ENCODE data around the gene TMEM158.
A peak's percentile ranks its signal among the peaks of the same experiment; 100 is the strongest.

The TMEM158 gene

GRCh38 chr3:45204136-45204535, 22.0 kb downstream of the TMEM158 start:
- Histone ChIP-seq H3K4me3 (ENCODE audit: extremely low read depth, insufficient read depth, low read length, poor library complexity, severe bottlenecking) (no peak overlapping the region), H3K36me3 (ENCODE audit: control insufficient read depth, insufficient read depth, low read length) (no peaks in the 10 kb centered on the region), H3K4me1 (ENCODE audit: control insufficient read depth, insufficient read depth, low read length, poor library complexity, severe bottlenecking) (peaks cover 28% of the 10 kb centered on the region), H3K27ac (ENCODE audit: low read depth, low read length, severe bottlenecking) (no peak overlapping the region), H3K9me3 (ENCODE audit: control insufficient read depth, low read length) (no peaks in the 10 kb centered on the region)
- 43 to 70% methylated on average over 1 to 2 of the region's 3 CpGs for WGBS, 2 experiments (ENCODE audit: insufficient coverage in 2 of 2)

DNA sequence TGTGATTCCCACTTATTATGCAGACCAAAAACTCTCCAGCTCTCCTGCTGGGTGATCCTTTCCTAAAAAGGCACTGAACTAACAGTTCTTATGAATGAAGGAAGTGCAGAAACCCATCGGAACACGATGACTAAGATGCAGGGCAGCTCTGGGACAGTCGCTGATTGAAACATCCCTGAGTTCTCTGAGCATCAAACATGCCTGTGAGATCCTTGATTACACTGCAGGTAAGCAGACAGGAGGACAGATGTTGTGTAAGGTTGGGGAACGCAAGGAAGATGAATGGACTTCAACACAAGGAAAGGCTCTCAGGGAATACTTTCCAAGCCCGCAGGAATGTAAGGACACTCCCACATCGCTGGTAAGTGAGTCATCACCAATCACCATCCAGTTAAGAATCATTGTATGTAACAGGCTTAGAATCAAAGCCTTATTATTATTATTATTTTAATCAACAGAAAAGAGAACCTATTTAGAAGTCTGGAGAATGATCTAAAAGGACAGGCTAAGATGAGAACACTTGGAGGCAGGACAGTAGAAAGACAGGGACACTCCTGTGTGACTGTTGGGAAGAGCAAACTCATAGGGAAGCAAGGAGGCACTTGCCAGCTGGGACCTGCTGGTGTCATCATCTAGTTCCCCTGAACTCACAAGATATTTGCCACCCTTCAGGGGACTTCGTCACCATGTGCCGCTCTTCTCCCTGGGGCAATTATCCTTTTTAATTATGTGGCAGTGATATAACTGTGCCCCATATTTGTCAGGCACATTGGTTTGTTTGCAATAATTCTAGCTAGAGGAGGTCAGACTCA, 26.0 kb downstream of the TMEM158 start:
- H3K4me1 ChIP-seq (ENCODE audit: control insufficient read depth, insufficient read depth, low read length, poor library complexity, severe bottlenecking), result peaks cover 26% of the 10 kb centered on the region
- 61 to 63% methylated on average over 3 to 5 of the region's 8 CpGs for WGBS, 2 experiments (ENCODE audit: insufficient coverage in 2 of 2)
- no peak overlapping the region for H3K4me3 ChIP-seq (ENCODE audit: extremely low read depth, insufficient read depth, low read length, poor library complexity, severe bottlenecking)
- peak overlapping the region; percentile 77 for H3K27ac ChIP-seq (ENCODE audit: low read depth, low read length, severe bottlenecking)
- no peaks in the 10 kb centered on the region for H3K9me3 ChIP-seq (ENCODE audit: control insufficient read depth, low read length)
- no peaks in the 10 kb centered on the region for H3K36me3 ChIP-seq (ENCODE audit: control insufficient read depth, insufficient read depth, low read length)

DNA sequence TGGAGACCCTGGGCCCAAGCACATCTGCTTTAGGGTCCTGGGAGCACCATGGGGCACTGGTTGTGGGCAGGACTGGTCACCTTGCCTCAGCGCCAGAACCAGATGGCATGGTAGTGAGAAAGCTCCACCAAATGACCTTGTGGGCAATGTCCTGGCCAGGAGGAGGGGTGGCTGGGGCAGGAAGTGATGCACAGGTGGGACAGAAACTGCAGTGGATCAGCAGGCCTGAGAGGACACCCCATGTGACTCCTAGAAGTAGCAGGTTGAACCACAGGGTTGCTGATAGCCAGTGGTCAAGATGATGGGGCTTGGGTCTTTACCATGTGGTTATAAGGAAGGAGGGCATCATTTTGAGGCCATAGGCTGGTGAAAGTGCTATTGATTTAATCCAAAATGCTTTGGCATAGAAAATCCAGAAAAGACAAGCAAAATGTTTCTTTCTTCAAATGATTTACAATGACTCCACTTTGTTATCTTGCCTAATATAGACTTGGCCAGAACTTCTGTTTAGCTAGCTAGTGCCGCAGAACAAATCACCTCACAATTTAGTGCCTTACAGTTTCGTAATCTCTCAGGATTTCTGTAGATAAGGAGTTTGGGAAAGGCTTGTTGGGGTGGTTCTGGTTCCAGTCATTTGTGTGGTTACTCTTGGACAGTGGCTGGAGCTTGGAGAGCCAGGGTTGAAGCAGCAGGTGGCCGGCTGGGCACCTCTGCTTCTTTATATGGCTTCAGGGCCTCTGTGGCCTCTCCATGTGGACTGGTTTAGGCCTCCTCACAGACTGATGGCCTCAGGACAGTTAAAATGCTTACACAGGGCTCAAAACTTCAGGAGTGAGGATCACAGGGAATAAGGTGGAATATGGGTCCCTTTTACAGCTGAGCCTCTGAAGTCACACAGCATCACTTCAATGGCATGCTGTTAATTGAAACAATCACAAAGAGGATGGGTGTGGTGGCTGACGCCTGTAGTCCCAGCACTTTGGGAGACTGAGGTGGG, 27.5 kb downstream of the TMEM158 start:
- 95 to 100% methylated on average over 2 to 3 of the region's 5 CpGs for WGBS, 2 experiments (ENCODE audit: insufficient coverage in 2 of 2)
- Histone ChIP-seq H3K36me3 (ENCODE audit: control insufficient read depth, insufficient read depth, low read length) (no peaks in the 10 kb centered on the region), H3K9me3 (ENCODE audit: control insufficient read depth, low read length) (no peaks in the 10 kb centered on the region), H3K27ac (ENCODE audit: low read depth, low read length, severe bottlenecking) (no peak overlapping the region), H3K4me3 (ENCODE audit: extremely low read depth, insufficient read depth, low read length, poor library complexity, severe bottlenecking) (no peak overlapping the region), H3K4me1 (ENCODE audit: control insufficient read depth, insufficient read depth, low read length, poor library complexity, severe bottlenecking) (peaks cover 15% of the 10 kb centered on the region)

DNA sequence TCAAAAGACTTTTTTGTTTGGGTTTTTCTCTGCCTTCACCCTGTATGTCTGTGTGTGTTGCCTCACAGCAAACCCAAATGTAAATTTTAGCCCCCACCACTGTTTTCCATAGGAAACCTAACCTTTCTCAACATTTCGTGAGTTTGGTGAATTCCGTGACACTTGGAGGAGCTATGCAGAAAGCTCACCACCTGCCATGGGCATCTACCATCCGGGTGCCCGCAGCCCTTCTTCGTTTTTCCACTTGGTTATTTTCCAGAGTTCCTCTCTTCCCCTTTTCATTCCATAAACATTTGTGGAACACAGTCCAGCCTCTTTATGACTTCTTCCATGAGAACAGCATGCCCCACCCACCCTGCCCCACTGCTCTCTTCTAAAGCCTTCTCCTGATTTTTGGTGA, 31.3 kb downstream of the TMEM158 start:
- no peak overlapping the region for H3K27ac ChIP-seq (ENCODE audit: low read depth, low read length, severe bottlenecking)
- 94% methylated on average over 5 of the region's 5 CpGs for WGBS, 2 experiments (ENCODE audit: insufficient coverage in 2 of 2)

GRCh38 chr3:45191924-45192417, 34.1 kb downstream of the TMEM158 start:
- Histone ChIP-seq H3K36me3 (ENCODE audit: control insufficient read depth, insufficient read depth, low read length) (no peaks in the 10 kb centered on the region), H3K27ac (ENCODE audit: low read depth, low read length, severe bottlenecking) (no peak overlapping the region), H3K4me3 (ENCODE audit: extremely low read depth, insufficient read depth, low read length, poor library complexity, severe bottlenecking) (no peak overlapping the region), H3K4me1 (ENCODE audit: control insufficient read depth, insufficient read depth, low read length, poor library complexity, severe bottlenecking) (no peaks in the 10 kb centered on the region), H3K9me3 (ENCODE audit: control insufficient read depth, low read length) (no peaks in the 10 kb centered on the region)
- WGBS, 2 experiments (ENCODE audit: insufficient coverage in 2 of 2), result 100% methylated on average over 1 of the region's 3 CpGs; no CpG with 5 or more reads in 1 of the 2 experiments

More for the DNA sequence above, 31.3 kb downstream of the TMEM158 start:
- Histone ChIP-seq H3K4me3 (ENCODE audit: extremely low read depth, insufficient read depth, low read length, poor library complexity, severe bottlenecking) (no peak overlapping the region), H3K4me1 (ENCODE audit: control insufficient read depth, insufficient read depth, low read length, poor library complexity, severe bottlenecking) (peaks cover 10% of the 10 kb centered on the region), H3K9me3 (ENCODE audit: control insufficient read depth, low read length) (no peaks in the 10 kb centered on the region), H3K36me3 (ENCODE audit: control insufficient read depth, insufficient read depth, low read length) (no peaks in the 10 kb centered on the region)

GRCh38 chr3:45191424-45191823, 34.7 kb downstream of the TMEM158 start:
- Histone ChIP-seq H3K27ac (ENCODE audit: low read depth, low read length, severe bottlenecking) (no peak overlapping the region), H3K4me1 (ENCODE audit: control insufficient read depth, insufficient read depth, low read length, poor library complexity, severe bottlenecking) (no peaks in the 10 kb centered on the region), H3K36me3 (ENCODE audit: control insufficient read depth, insufficient read depth, low read length) (no peaks in the 10 kb centered on the region), H3K4me3 (ENCODE audit: extremely low read depth, insufficient read depth, low read length, poor library complexity, severe bottlenecking) (no peak overlapping the region), H3K9me3 (ENCODE audit: control insufficient read depth, low read length) (no peaks in the 10 kb centered on the region)
- WGBS, 2 experiments (ENCODE audit: insufficient coverage in 2 of 2), result 88 to 93% methylated on average over 2 to 4 of the region's 4 CpGs

GRCh38 chr3:45188719-45189659, 37.1 kb downstream of the TMEM158 start:
- 94 to 98% methylated on average over 5 to 7 of the region's 8 CpGs for WGBS, 2 experiments (ENCODE audit: insufficient coverage in 2 of 2)

GRCh38 chr3:45187694-45188141, 38.4 kb downstream of the TMEM158 start:
- H3K9me3 ChIP-seq (ENCODE audit: control insufficient read depth, low read length), result no peaks in the 10 kb centered on the region
- peaks cover 14% of the 10 kb centered on the region for H3K4me1 ChIP-seq (ENCODE audit: control insufficient read depth, insufficient read depth, low read length, poor library complexity, severe bottlenecking)
- WGBS, 2 experiments (ENCODE audit: insufficient coverage in 2 of 2), result 95 to 100% methylated on average over 3 of the region's 3 CpGs
- H3K4me3 ChIP-seq (ENCODE audit: extremely low read depth, insufficient read depth, low read length, poor library complexity, severe bottlenecking), result no peak overlapping the region
- no peak overlapping the region for H3K27ac ChIP-seq (ENCODE audit: low read depth, low read length, severe bottlenecking)
- no peaks in the 10 kb centered on the region for H3K36me3 ChIP-seq (ENCODE audit: control insufficient read depth, insufficient read depth, low read length)

More at GRCh38 chr3:45188719-45189659, 37.1 kb downstream of the TMEM158 start:
- H3K4me1 ChIP-seq (ENCODE audit: control insufficient read depth, insufficient read depth, low read length, poor library complexity, severe bottlenecking), result peaks cover 4% of the 10 kb centered on the region
- H3K9me3 ChIP-seq (ENCODE audit: control insufficient read depth, low read length), result no peaks in the 10 kb centered on the region
- H3K36me3 ChIP-seq (ENCODE audit: control insufficient read depth, insufficient read depth, low read length), result no peaks in the 10 kb centered on the region
- H3K27ac ChIP-seq (ENCODE audit: low read depth, low read length, severe bottlenecking), result no peak overlapping the region
- no peak overlapping the region for H3K4me3 ChIP-seq (ENCODE audit: extremely low read depth, insufficient read depth, low read length, poor library complexity, severe bottlenecking)

DNA sequence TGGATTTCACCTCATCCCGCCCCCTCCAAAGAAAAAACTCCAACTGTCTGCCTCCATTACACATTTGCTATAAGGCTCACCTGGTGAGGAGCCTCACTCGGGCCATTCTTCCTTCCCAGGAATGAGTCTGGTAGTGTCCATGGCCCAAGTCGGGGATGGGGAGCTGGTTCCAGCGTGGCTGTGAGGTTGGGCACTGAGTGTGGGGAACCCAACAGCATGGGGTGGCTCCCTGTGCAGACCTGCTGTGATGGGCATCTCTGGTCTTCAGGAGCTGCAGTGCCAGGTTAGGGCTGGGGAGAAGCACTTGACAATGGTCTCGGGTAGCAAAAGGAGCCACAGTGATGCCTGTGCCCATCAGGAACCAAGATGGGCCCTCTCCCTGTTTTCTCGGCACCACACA, 39.2 kb downstream of the TMEM158 start:
- Histone ChIP-seq H3K4me1 (ENCODE audit: control insufficient read depth, insufficient read depth, low read length, poor library complexity, severe bottlenecking) (peaks cover 18% of the 10 kb centered on the region), H3K36me3 (ENCODE audit: control insufficient read depth, insufficient read depth, low read length) (no peaks in the 10 kb centered on the region), H3K9me3 (ENCODE audit: control insufficient read depth, low read length) (no peaks in the 10 kb centered on the region), H3K27ac (ENCODE audit: low read depth, low read length, severe bottlenecking) (no peak overlapping the region), H3K4me3 (ENCODE audit: extremely low read depth, insufficient read depth, low read length, poor library complexity, severe bottlenecking) (no peak overlapping the region)
- WGBS, 2 experiments (ENCODE audit: insufficient coverage in 2 of 2), result 90 to 100% methylated on average over 1 to 3 of the region's 6 CpGs

- H3K9me3 ChIP-seq (ENCODE audit: control insufficient read depth, low read length), result no peaks in the 10 kb centered on the region
- H3K4me1 ChIP-seq (ENCODE audit: control insufficient read depth, insufficient read depth, low read length, poor library complexity, severe bottlenecking), result peaks cover 26% of the 10 kb centered on the region
- H3K36me3 ChIP-seq (ENCODE audit: control insufficient read depth, insufficient read depth, low read length), result no peaks in the 10 kb centered on the region
- WGBS, 2 experiments (ENCODE audit: insufficient coverage in 2 of 2), result 80 to 85% methylated on average over 4 to 5 of the region's 5 CpGs
- H3K4me3 ChIP-seq (ENCODE audit: extremely low read depth, insufficient read depth, low read length, poor library complexity, severe bottlenecking), result no peak overlapping the region
- H3K27ac ChIP-seq (ENCODE audit: low read depth, low read length, severe bottlenecking), result no peak overlapping the region
These were observed 40.6 kb downstream of the TMEM158 start for GRCh38 chr3:45185461-45185860.

Data from mesodermal cell (in vitro differentiated cells).